GM12892 (cell line): ENCODE results near the gene TRAF7.
A peak's percentile ranks its signal among the peaks of the same experiment; 100 is the strongest.
"Not testable (repeated sequence)": the region's sequence is repeated elsewhere in the genome, so short reads cannot be mapped to it uniquely, and the experiment has no call there.

Experiments used
- DNase-seq: peaks from one replicate; pipeline ENCODE4 v3.0.0; 2011; ENCODE audit not compliant: insufficient read length
- FAIRE-seq: peaks from 2 replicates; lab custom pipeline; 2011; peaks lifted over from hg19 to GRCh38; lab: Jason Lieb, UNC
- POLR2A ChIP-seq: IDR thresholded peaks from 2 replicates; pipeline ENCODE4 v1.6.1; 2011; ENCODE audit warnings: low read depth, low read length, control low read depth
- POLR2AphosphoS5 ChIP-seq: IDR thresholded peaks from 2 replicates; pipeline ENCODE4 v1.6.1; 2011; ENCODE audit warnings: low read depth, low read length, control low read depth
- TAF1 ChIP-seq: IDR thresholded peaks from 2 replicates; pipeline ENCODE4 v1.6.1; 2011; ENCODE audit warnings: low read depth, mild to moderate bottlenecking, control low read depth, low read length, borderline replicate concordance

TRAF7 gene

DNA sequence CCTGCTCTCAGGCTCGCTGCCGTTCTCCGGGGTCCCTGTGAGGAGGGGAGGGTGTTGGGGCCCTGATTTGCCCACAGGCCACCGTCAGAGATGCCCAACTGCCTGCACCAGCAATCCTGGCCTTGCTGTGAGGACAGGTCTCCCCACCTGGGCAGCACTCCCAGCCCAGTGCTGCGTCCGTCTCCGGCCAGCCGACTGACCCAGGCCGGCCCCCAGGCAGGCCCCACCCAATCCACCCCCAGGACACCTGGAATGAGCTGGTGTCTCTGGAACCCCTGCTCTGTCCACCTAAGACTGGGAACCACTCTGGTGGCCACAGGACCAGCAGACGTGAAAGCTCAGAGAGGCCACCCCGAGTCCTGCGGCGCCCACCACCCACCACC, 40.0 kb upstream of the TRAF7 start:
- no peak for FAIRE-seq
- no peak for TF ChIP-seq POLR2AphosphoS5
- TF ChIP-seq POLR2A = no peak
- TF ChIP-seq TAF1 = no peak
- DNase-seq = no peak

DNA sequence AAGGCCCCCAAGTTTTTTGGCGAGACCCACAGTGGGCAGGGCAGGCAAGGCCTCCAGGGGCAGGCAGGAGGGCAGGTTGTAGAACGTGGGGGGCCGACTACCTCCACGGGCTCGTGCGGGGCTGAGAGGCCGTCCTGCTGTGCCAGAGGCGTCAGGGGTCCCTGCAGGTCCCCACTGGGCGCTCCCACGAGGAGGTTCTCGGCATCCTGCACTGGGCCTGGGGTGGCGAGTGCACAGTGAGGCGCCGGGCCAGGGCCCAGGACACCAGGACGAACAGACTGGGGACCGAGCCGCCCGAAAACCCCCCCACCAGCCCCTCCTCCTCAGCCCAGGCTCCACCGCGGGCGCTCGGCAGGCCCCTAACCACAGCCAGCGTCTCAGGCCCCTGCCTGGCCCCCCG, 39.2 kb upstream of the TRAF7 start:
- FAIRE-seq, DNase-seq: not testable (repeated sequence)

DNA sequence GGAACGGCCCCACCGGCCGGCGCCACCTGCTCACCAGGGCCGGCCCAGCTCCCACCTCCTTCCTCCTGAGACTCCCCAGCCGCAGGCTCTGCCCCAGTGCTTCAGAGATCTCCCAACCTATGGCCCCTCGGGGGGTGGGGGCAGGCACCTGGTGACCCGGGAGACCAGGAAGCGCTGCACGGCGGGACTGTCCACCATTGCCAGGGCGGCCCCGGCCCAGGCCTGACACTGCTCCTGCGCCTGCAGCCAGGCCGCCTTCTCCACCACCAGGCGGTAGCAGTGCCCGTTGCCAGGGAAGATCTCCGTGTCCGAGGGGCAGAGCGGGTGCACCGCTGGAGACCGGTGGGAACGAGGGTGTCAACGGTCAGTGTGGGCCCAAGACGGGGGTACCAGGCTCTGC, 38.2 kb upstream of the TRAF7 start:
- FAIRE-seq, DNase-seq: not testable (repeated sequence)

DNA sequence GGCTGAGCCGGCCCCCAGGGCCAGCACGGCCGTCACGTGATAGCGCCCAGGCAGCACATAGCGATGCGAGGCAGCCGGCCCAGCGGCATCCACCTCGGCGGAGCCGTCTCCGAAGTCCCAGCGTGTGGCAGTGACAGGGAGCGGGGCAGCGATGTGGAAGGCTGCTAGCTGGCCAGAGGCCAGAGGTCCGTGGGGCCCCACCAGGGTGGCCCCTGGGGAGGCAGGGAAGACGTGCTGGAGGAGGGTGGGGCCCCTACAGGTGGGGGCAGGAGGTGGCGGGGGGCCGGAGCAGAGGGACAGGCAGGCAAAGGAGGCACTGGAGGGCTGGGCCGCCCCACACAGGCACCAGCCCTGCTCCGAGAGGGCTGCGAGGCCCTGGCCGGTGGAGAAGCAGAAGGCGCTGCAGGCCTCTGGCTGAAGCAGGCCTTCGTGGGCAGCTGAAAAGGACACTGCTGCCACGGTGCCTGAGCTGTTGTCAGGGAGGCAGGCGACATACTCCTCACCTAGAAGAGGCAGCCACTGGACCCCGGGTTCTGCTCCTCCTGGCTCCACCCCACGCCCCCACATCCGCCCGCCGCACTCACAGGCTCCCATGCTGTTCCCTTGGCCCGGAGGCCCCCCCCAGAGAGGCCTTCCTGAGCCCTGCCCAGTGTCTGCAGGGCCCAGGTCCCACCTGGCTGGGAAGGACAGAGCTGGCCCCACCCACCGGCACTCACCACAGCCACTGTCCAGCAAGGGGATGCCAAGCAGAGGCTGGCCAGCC, 37.4 kb upstream of the TRAF7 start:
- DNase-seq, FAIRE-seq: not testable (repeated sequence)

DNA sequence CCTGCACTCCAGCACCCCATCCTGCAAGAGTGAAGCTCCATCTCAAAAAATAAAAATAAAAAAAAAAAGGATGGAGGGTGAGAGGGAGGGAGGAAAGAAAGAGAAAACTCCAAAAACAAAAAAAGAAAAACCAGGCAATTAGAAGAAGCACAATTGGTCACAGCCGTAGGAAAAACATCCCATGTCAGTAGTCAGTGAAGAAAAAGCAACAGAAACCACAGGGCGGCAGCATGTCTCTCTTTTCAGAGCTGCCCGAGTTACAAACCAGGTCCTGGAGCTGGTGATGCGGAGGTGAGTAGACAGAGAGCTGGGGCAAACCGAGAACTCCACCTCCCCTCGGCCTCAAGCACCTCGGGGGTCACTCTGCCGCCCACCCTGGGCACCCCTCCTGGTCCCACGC, 34.3 kb upstream of the TRAF7 start:
- not testable (repeated sequence) for DNase-seq
- peak; percentile 9 for FAIRE-seq

DNA sequence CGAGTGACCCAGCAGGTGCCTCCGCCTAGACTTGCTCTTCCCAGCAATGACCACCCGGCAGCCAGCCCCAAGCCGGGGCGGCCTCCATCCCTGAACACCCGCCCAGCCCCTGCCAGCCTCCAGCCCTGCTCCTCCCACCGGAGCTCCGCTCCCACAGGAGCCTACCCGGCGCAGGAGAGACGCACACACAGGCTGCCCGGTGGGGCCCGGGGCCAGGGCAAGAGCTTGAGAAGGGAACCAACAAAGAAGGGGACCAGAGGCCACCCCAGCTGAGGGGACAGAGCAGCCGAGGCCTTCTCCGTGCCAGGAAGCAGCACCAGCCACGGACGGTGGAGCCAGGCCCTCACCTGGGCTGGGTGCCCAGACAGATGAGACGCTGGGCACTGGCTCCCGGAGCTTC, 33.7 kb upstream of the TRAF7 start:
- FAIRE-seq = no peak
- TF ChIP-seq POLR2A = no peak
- TF ChIP-seq TAF1 = no peak
- TF ChIP-seq POLR2AphosphoS5 = no peak
- DNase-seq = no peak

DNA sequence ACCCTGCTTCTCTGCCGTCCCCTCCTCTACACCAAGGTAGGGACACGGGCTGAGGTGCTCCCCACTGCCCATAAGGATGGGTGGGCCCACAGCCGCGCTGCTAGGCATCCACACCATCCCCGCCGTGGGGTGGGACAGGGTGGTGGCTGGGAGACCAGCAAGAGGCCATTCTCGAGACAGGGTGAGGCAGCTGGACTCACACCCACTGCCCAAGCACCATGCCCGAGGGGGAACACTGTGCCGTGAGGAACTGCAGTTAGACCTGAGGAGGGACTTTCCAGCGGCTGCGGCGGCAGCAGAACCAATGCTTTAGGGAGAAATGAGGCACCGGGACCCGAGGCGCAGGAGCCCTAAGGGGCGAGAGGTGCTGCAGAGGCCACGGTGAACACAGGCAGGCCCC, 33.2 kb upstream of the TRAF7 start:
- FAIRE-seq = no peak
- TF ChIP-seq POLR2A = no peak
- TF ChIP-seq POLR2AphosphoS5 = no peak
- no peak for TF ChIP-seq TAF1

DNA sequence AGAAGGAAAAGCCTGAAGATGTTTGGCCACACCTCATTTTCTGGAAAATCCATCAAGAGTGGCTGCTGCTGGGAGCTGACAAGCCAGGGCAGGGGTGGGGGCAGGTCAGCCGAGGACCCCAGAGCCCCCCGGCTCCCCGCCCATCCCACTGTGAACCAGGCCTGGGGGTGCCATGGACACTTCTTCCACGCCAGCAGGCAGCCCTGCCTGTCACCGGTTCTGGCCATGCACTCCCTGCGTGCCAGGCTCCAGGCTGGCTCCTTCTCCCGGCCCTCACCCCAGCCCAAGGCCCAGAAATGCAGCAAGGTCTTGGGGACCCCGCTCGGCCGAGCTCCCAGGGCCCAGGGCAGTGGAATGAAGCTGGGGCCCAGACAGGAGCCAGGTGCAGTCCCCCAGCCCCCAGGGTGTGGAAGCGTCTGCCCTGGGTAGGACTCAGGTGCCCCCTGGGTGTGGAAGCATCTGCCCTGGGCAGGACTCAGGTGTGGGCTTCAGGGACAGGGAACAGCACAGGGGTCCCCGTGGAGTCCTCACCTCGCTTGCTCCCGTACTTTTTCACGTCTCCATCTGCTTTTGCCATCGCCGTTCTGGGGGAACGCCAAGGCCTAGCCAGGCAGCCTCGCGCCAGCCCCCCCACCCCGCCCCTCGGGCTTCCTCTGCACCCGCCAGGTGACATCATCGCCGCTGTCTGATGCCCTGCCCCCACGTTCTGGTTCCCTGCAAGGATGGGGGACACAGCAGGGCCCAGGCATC, 32.5 kb upstream of the TRAF7 start:
- FAIRE-seq, DNase-seq: not testable (repeated sequence)

More for the DNA sequence above, 33.2 kb upstream of the TRAF7 start:
- no peak for DNase-seq

DNA sequence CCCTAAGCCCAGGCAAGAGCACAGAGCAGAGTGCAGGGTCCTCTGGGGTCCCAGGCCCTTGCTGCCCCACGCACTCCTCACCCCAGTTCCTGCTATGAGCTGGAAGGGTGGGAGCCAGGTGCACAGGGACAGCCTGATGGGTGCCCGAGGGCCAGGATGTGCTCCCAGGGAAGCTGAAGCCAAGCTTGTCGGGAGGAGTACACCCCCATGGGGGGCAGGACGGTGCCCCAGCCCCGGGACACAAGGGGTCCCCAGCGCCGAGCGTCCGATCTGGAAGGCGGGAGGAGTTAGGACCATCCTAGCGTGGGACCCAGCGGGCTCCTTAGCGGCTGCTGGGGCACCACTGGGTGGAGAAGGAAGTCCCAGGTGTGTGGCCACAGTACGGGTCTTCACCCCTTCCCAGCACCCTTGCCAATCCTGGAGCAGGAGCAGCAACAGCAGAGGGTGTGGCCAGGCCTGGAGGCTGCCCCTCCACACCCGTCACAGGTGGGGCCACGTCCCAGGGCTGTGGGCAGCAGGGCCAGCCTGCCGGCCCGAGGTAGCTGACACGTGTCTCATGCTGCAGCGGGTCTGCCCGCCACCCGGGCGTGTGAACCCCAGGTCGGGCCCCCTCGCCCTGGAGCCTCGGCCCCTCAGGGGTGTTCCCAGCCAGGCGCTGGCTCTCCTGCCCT, 31.7 kb upstream of the TRAF7 start:
- FAIRE-seq, DNase-seq: not testable (repeated sequence)

DNA sequence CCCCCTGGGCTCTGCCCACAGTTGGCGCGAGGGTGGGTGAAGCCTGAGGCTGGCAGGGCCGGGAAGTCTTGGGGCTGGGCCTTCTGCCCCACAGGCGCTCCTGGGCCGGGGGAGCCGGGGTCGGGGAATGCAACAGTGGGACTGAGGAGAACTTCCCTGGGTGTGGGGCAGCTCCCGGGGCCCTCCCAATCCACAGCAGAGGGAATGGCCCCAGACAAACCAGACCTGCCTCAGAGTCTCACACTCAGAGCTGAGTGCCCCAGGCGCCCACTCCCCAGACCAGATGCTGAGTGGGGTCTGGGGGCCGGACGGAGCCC, 31.2 kb upstream of the TRAF7 start:
- DNase-seq, FAIRE-seq: not testable (repeated sequence)

DNA sequence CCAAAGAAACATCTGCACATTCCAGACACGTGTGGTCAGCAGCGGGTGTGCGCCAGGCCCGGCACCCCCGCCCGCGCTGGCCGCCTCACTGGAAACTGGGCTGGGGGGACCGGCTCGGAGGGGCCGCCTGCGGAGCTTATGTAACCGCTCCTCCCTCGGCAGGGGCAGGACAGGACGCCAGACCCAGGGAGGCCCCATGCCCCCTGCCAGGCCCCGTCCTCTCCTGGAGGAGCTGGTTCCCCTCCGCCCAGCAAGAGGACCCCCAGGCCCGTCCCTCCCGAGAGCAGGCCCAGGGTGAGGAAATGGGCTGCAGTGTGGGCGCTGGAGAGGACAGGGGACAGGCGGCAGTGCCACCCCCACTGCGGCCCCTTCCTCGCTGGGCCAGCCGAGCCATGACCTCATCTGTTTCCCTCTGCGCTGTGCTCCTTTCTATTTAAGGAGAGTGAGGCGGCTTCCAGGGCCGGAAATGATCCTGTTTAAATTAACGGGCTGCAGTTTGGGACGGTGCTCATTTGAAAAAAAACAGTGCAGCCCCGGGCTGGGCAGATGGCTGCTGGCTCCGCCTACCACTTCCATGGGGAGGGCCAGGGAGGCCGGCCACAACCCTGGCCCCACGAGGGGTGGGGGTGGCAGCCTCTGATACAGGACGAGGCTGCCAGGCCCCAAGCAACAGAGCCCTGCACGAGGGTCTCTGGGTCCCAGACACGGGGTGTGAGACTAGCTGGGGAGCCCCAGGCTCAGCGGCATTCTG, 30.7 kb upstream of the TRAF7 start:
- not testable (repeated sequence) for DNase-seq, FAIRE-seq

DNA sequence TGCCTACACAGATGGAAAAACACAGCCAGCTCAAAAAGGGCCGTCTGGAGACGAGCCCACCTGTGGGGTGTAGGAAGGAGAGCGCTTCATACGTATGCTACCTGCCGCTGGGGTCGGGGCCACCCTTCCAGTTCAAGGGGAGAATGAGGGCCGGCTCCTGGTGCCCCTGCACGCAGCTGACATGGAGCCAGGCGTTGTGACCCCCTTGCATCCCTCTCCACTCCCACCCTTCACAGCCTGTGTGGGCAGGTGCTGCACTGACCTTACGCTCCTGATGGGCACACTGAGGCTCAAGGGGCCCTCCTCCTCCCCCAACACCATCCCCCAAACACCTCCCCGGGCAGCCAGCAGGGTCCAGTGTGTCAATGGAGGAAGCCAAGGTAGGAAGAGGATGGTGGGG, 30.0 kb upstream of the TRAF7 start:
- FAIRE-seq, DNase-seq: not testable (repeated sequence)

DNA sequence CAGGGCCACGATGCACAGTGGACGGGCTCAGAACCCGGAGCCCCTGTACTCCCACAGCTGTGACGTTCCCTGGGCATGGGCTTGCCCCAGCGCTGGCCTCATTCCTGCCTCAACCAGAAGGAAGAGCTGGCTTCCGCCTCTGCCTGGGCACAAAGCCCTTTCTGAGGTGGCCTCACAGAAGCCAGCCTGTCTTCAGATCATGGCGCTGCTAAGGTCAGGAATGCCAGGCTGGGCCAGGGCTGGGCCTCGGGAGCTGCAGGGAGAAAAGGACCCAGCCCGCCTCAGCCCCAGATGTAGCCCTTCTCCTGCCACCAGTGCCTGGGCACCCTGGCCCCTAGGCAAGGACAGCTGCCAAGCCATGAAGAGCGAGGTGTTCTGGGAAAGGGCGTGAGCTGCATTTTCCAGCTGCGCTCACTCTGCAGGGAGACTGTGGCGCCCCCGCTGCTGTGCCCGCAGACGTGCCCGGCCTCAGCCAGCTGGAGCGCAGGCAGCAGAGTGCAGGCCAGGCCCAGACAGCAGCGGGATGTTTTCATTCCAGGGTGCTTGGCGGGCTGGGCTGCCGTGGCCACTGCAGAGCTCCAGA, 29.3 kb upstream of the TRAF7 start:
- not testable (repeated sequence) for DNase-seq, FAIRE-seq

DNA sequence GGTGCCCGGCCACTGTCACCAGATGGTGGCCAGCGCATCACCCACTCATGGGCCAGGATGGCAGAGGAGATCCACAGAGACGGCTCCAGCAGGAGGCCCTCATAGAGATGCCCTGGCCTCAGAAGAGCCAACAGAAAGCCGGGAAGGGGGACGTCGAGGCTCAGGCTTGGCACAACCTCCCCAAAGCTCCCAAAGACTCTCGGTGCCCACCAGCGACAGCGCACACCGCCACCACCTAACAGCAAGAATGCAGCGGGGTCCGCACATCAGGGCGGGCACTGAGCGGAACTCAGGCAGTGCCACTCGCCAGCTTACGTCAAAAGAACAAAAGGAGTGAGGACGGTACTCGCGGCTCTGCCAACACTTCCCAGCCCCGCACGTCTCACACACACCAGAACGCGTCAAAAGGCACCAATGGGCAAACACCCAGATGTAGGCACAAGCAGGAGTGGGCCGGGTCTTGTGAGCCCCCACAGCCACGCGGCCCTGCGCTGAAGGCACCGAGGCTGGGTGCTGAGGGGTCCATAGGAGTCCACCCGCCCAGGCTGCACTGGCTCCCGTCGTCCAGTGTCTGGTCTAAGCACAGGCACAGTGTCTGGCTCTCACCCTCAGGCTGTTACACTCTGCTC, 28.5 kb upstream of the TRAF7 start:
- not testable (repeated sequence) for DNase-seq, FAIRE-seq

DNA sequence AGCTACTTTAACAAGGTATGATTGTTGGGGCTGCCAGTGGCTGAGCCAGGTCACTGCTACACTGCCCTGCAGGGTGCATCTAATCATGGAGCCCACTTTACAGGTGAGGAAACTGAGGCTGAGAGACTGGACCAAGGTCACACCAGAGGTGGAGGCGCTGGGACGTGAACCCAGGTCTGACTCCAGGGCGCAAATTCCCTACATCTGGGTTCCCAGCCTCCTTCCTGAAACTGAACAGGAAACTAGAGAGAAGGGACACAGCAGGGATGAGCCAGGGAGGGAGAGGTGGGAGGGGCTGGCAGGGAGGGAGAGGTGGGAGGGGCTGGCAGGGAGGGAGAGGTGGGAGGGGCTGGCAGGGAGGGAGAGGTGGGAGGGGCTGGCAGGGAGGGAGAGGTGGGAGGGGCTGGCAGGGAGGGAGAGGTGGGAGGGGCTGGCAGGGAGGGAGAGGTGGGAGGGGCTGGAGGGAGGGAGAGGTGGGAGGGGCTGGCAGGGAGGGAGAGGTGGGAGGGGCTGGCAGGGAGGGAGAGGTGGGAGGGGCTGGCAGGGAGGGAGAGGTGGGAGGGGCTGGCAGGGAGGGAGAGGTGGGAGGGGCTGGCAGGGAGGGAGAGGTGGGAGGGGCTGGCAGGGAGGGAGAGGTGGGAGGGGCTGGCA, 27.8 kb upstream of the TRAF7 start:
- DNase-seq, FAIRE-seq: not testable (repeated sequence)

DNA sequence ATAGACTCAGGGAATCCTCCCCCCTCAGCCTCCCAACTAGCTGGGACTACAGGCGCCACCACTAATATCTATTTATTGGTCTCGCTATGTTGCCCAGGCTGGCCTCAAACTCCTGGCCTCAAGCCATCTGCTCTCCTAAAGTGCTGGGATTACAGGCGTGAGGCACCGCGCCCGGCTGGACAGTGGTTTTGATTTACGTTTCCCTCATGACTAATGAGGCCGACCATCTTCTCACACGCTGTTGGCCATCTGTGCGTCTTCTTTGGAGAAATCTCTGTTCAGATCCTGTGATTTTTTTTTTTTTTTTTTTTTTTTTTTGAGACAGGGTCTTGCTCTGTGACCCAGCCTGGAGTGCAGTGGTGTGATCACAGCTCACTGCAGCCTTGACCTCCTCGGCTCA, 26.3 kb upstream of the TRAF7 start:
- DNase-seq, FAIRE-seq: not testable (repeated sequence)

DNA sequence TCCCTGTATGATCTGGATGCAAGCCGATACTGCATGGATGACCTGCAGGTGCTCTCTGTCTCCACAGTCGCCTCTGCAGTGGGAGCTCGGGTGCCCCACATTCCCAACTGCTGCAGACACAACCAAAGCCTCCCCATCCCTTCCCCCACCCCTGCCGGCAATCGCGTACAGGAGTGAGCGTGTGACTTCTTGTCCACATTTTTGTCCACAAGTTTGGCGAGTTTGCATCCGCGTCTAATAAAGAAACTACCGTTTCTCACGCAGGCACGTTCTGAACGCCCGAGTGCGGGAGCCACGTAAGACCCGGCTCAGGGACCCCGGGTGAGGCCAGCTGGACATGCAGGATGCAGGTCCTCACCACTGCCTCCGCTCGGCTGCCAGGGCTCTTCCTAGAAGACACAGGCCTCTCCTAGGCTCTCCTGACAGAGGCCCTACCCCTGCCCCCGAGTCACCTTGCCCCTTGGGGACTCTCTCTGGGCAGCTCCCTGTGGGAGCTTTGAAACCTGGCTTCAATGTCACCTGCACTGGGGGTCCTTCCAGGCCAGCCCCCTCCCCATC, 25.6 kb upstream of the TRAF7 start:
- FAIRE-seq, DNase-seq: not testable (repeated sequence)
